ENCODE measurements around the gene TMEM121B.

The TMEM121B gene

DNA sequence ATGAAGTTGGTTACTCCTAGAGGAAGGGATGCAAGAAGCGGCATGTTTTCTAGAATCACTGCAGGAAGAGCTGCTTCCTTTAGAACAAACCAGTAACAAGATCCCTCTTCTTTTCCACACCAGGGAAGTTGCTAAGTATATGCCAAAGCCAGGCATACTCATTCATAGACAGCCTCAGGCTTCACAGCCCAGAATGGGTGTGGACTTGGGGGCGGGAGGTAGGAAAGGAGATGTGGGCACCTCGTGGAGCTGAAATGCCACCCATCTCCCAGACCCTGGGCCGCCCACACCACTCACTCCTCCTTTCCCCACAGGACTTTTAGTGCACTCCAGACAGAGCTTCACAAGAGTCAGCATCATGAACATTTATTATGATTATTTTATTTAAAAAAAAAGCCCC, 16.0 kb upstream of the TMEM121B start:
- H3K4me2 ChIP-seq (ENCODE audit: low read length): no peak overlapping the region
- no peaks in the 10 kb centered on the region for H3K27me3 ChIP-seq (ENCODE audit: insufficient read depth, low read length)
- no peak overlapping the region for H3K4me3 ChIP-seq (ENCODE audit: low read depth, low read length, poor library complexity, severe bottlenecking)
- H4K20me1 ChIP-seq (ENCODE audit: insufficient read depth, low read length): no peaks in the 10 kb centered on the region
- no peak overlapping the region for H2AFZ ChIP-seq (ENCODE audit: low read length)
- no peak overlapping the region for H3K9ac ChIP-seq (ENCODE audit: low read length)
- no peaks in the 10 kb centered on the region for H3K79me2 ChIP-seq (ENCODE audit: insufficient read depth, low read length)
- TF ChIP-seq, protein P1, sequence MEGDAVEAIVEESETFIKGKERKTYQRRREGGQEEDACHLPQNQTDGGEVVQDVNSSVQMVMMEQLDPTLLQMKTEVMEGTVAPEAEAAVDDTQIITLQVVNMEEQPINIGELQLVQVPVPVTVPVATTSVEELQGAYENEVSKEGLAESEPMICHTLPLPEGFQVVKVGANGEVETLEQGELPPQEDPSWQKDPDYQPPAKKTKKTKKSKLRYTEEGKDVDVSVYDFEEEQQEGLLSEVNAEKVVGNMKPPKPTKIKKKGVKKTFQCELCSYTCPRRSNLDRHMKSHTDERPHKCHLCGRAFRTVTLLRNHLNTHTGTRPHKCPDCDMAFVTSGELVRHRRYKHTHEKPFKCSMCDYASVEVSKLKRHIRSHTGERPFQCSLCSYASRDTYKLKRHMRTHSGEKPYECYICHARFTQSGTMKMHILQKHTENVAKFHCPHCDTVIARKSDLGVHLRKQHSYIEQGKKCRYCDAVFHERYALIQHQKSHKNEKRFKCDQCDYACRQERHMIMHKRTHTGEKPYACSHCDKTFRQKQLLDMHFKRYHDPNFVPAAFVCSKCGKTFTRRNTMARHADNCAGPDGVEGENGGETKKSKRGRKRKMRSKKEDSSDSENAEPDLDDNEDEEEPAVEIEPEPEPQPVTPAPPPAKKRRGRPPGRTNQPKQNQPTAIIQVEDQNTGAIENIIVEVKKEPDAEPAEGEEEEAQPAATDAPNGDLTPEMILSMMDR (IDR thresholded peaks at IDR 0.05; ENCODE audit: low read length): no peak
- no peak for TF ChIP-seq EZH2 (IDR thresholded peaks at IDR 0.05; ENCODE audit: borderline replicate concordance, low read length)
- H3F3A ChIP-seq (ENCODE audit: insufficient read depth, low read length): no peaks in the 10 kb centered on the region
- H3K36me3 ChIP-seq (ENCODE audit: insufficient read depth, low read length): peaks cover 33% of the 10 kb centered on the region; the same call in 1 of the 2 replicates
- H3K9me3 ChIP-seq (ENCODE audit: low read length): no peaks in the 10 kb centered on the region
- peaks cover 3% of the 10 kb centered on the region for H3K4me1 ChIP-seq (ENCODE audit: insufficient read depth, low read length, severe bottlenecking)
- no peaks in the 10 kb centered on the region for H3K9me2 ChIP-seq (ENCODE audit: low read depth, low read length)
- no peak overlapping the region for H3K27ac ChIP-seq (ENCODE audit: low read depth, low read length, poor library complexity, severe bottlenecking)

GRCh38 chr22:17135153-17135760, 14.1 kb upstream of the TMEM121B start:
- Histone ChIP-seq H3K9ac (ENCODE audit: low read length) (no peak overlapping the region), H4K20me1 (ENCODE audit: insufficient read depth, low read length) (no peaks in the 10 kb centered on the region), H3K4me1 (ENCODE audit: insufficient read depth, low read length, severe bottlenecking) (peaks cover 20% of the 10 kb centered on the region), H2AFZ (ENCODE audit: low read length) (no peak overlapping the region), H3K36me3 (ENCODE audit: insufficient read depth, low read length) (peaks cover 14% of the 10 kb centered on the region; the same call in 1 of the 2 replicates), H3K9me3 (ENCODE audit: low read length) (no peaks in the 10 kb centered on the region), H3K4me2 (ENCODE audit: low read length) (no peak overlapping the region), H3K79me2 (ENCODE audit: insufficient read depth, low read length) (no peaks in the 10 kb centered on the region), H3K9me2 (ENCODE audit: low read depth, low read length) (no peaks in the 10 kb centered on the region), H3K27ac (ENCODE audit: low read depth, low read length, poor library complexity, severe bottlenecking) (no peak overlapping the region), H3F3A (ENCODE audit: insufficient read depth, low read length) (no peaks in the 10 kb centered on the region), H3K27me3 (ENCODE audit: insufficient read depth, low read length) (no peaks in the 10 kb centered on the region), H3K4me3 (ENCODE audit: low read depth, low read length, poor library complexity, severe bottlenecking) (no peak overlapping the region)
- no peak for TF ChIP-seq EZH2 (IDR thresholded peaks at IDR 0.05; ENCODE audit: borderline replicate concordance, low read length)
- TF ChIP-seq, protein P1 (IDR thresholded peaks at IDR 0.05; ENCODE audit: low read length): no peak

DNA sequence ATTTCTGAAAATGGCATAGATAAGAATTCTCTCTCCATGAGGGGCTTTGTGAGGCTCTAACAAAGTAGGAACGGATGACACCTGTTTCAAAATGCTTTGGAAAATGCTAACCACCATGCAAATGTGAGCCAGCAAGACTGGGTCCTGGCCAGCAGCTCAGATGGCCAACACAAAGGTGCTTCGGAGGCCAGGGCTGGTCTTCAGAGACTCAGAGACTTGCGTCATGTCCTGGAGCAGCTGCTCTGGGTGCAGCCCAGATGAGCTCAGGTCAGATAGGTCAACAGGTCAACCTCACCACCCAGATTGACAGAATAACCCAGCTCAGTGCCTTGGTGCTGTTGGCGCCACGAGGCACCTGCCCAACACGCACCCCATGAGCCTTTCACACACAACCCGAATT, 12.0 kb upstream of the TMEM121B start:
- Histone ChIP-seq H3K79me2 (ENCODE audit: insufficient read depth, low read length) (no peaks in the 10 kb centered on the region), H3K9me3 (ENCODE audit: low read length) (no peaks in the 10 kb centered on the region), H4K20me1 (ENCODE audit: insufficient read depth, low read length) (no peaks in the 10 kb centered on the region), H3K4me2 (ENCODE audit: low read length) (no peak overlapping the region), H3F3A (ENCODE audit: insufficient read depth, low read length) (no peaks in the 10 kb centered on the region), H2AFZ (ENCODE audit: low read length) (no peak overlapping the region), H3K27ac (ENCODE audit: low read depth, low read length, poor library complexity, severe bottlenecking) (no peak overlapping the region), H3K4me3 (ENCODE audit: low read depth, low read length, poor library complexity, severe bottlenecking) (no peak overlapping the region), H3K27me3 (ENCODE audit: insufficient read depth, low read length) (no peaks in the 10 kb centered on the region), H3K36me3 (ENCODE audit: insufficient read depth, low read length) (peaks cover 7% of the 10 kb centered on the region; the same call in 1 of the 2 replicates), H3K9me2 (ENCODE audit: low read depth, low read length) (no peaks in the 10 kb centered on the region), H3K9ac (ENCODE audit: low read length) (no peak overlapping the region), H3K4me1 (ENCODE audit: insufficient read depth, low read length, severe bottlenecking) (peaks cover 20% of the 10 kb centered on the region)
- no peak for TF ChIP-seq EZH2 (IDR thresholded peaks at IDR 0.05; ENCODE audit: borderline replicate concordance, low read length)
- TF ChIP-seq, protein P1 (IDR thresholded peaks at IDR 0.05; ENCODE audit: low read length): no peak
